HG03571 (cell line): ENCODE measurements around the gene SPDYE18.
"Not testable (repeated sequence)": the region's sequence is repeated elsewhere in the genome, so short reads cannot be mapped to it uniquely, and the experiment has no call there.

Experiments used
- ATAC-seq: cut with Tn5 transposase; IDR thresholded peaks from one replicate; pipeline ENCODE4 v1.9.1; 2021; ENCODE audit not compliant: unreplicated experiment

The SPDYE18 gene

GRCh38 chr7:77062557-77062956 is at the start of gene SPDYE18:
TSS of gene SPDYE18 (minus strand) at chr7:77062558. CDS start at chr7:77060512, 2,046 bp downstream.
- ATAC-seq = not testable (repeated sequence)

GRCh38 chr7:77108362-77108761 is 46.0 kb upstream of the SPDYE18 start:
- ATAC-seq = not testable (repeated sequence)

- not testable (repeated sequence) for ATAC-seq
Observed at GRCh38 chr7:77107659-77108058, 45.3 kb upstream of the SPDYE18 start.

- not testable (repeated sequence) for ATAC-seq
Observed at GRCh38 chr7:77105904-77106303, 43.5 kb upstream of the SPDYE18 start.

- not testable (repeated sequence) for ATAC-seq
Observed at GRCh38 chr7:77102671-77103070, 40.3 kb upstream of the SPDYE18 start.

- not testable (repeated sequence) for ATAC-seq
Observed at GRCh38 chr7:77101187-77101586, 38.8 kb upstream of the SPDYE18 start.

GRCh38 chr7:77100501-77100900 is 38.1 kb upstream of the SPDYE18 start:
- ATAC-seq = not testable (repeated sequence)

- ATAC-seq = not testable (repeated sequence)
Observed at GRCh38 chr7:77092301-77092700, 29.9 kb upstream of the SPDYE18 start.

- not testable (repeated sequence) for ATAC-seq
Observed at GRCh38 chr7:77082192-77082591, 19.8 kb upstream of the SPDYE18 start.

GRCh38 chr7:77080236-77080635 is 17.9 kb upstream of the SPDYE18 start:
- ATAC-seq = not testable (repeated sequence)

GRCh38 chr7:77079624-77080023 is 17.3 kb upstream of the SPDYE18 start:
- ATAC-seq = not testable (repeated sequence)

- not testable (repeated sequence) for ATAC-seq
Observed at GRCh38 chr7:77079112-77079511, 16.8 kb upstream of the SPDYE18 start.

- not testable (repeated sequence) for ATAC-seq
Observed at GRCh38 chr7:77077060-77077459, 14.7 kb upstream of the SPDYE18 start.

GRCh38 chr7:77074786-77075396 is 12.5 kb upstream of the SPDYE18 start:
- not testable (repeated sequence) for ATAC-seq

- not testable (repeated sequence) for ATAC-seq
Observed at GRCh38 chr7:77071108-77071507, 8.8 kb upstream of the SPDYE18 start.

- not testable (repeated sequence) for ATAC-seq
Observed at GRCh38 chr7:77065869-77066268, 3.5 kb upstream of the SPDYE18 start.

- ATAC-seq = not testable (repeated sequence)
Observed at GRCh38 chr7:77063732-77064131, 1.4 kb upstream of the SPDYE18 start.

- not testable (repeated sequence) for ATAC-seq
Observed at GRCh38 chr7:77032261-77032660, 30.1 kb downstream of the SPDYE18 start, which contains the start of gene SPDYE17. TSS of gene SPDYE17 (minus strand) at chr7:77032361. CDS start at chr7:77030570, 1,791 bp downstream.

GRCh38 chr7:77026349-77026748 is 36.0 kb downstream of the SPDYE18 start:
- ATAC-seq = not testable (repeated sequence)

- ATAC-seq = not testable (repeated sequence)
Observed at GRCh38 chr7:77010074-77010680, 52.2 kb downstream of the SPDYE18 start.

- not testable (repeated sequence) for ATAC-seq
Observed at GRCh38 chr7:77008000-77008399, 54.4 kb downstream of the SPDYE18 start.
